ENCODE results near the gene BPI.

Gene BPI

DNA sequence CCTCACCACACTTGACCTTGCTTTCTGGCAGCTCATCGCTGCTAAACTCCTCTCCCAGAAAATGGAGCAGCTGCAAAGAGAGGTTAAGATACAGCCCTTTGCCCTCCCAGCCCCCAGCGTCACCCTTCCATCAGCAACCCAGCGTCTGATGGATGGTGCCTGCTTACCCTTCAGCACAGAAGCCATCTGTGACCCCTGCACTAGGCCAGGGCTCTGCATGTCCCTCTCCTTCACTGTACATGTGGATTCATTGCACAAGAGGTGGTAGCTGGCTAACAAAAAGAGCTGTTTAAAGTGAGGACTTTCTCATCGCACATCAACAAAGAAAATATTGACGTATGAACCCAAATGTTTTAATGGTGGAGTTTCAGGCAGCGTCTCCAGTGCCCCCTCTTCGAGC lies 54.6 kb downstream of the BPI start:
- H3K4me3 ChIP-seq (ENCODE audit: control insufficient read depth, low read depth, low read length): no peak overlapping the region
- TF ChIP-seq, protein P1, sequence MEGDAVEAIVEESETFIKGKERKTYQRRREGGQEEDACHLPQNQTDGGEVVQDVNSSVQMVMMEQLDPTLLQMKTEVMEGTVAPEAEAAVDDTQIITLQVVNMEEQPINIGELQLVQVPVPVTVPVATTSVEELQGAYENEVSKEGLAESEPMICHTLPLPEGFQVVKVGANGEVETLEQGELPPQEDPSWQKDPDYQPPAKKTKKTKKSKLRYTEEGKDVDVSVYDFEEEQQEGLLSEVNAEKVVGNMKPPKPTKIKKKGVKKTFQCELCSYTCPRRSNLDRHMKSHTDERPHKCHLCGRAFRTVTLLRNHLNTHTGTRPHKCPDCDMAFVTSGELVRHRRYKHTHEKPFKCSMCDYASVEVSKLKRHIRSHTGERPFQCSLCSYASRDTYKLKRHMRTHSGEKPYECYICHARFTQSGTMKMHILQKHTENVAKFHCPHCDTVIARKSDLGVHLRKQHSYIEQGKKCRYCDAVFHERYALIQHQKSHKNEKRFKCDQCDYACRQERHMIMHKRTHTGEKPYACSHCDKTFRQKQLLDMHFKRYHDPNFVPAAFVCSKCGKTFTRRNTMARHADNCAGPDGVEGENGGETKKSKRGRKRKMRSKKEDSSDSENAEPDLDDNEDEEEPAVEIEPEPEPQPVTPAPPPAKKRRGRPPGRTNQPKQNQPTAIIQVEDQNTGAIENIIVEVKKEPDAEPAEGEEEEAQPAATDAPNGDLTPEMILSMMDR (IDR thresholded peaks at IDR 0.05; ENCODE audit: control insufficient read depth, insufficient read depth, low read depth, low read length, missing control alignments): no peak
- DNase-seq (ENCODE audit: low read depth): no peak

DNA sequence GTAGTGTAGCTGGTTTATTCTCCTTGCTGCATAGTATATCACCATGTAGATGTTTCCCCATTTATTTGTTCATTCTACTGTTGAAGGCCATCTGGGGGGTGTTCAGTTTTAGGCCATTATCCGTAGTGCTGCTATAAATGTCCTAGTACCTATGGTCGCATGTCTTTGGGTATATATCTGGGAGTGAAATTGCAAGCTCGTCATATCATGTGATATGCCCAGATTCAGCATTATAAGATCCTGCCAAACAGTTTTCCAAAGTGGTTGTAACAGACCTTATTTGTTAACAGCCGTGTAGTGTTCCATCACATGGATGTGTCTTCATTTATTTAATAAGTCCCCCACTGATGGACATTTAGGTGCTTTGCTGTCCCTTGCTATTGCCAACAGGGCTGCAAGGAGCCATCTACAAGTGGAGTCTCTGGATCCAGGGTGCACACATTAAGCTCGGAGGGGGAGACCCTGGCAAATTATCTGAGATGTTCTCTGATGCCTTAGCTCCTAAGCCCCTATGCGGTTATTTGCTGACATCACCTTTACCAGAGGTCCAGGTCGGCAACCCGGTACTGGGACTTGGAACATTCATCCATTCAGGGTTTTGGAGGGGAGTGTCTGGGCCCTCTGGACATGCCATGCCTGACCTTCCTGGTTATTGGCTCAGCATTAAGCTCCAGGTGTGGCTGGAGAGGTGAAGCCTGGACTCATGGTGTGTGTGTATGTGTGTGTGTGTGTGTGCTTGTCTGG lies 59.2 kb downstream of the BPI start:
- TF ChIP-seq, protein P1 (IDR thresholded peaks at IDR 0.05; ENCODE audit: control insufficient read depth, insufficient read depth, low read depth, low read length, missing control alignments): no peak
- no peak for DNase-seq (ENCODE audit: low read depth)
- H3K4me3 ChIP-seq (ENCODE audit: control insufficient read depth, low read depth, low read length): no peak overlapping the region

DNA sequence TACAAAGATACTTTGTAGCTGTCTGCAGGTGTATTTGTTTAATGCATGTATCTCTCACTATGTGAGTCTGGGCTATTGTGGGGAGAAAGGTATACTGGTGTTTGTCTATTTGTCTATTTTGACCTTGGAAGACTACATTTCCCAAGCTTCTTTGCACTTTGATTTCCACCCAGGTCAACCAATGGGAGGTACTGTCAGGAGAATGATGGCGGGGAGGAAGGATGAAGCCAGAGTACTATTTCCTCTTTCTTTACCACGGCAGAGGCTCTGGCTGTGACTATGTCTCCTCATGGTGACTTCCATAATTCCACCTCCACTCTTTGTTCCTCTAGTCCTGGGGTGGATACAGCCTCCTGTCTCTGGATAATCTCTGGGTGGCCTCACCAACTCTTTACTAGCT lies 65.4 kb downstream of the BPI start:
- TF ChIP-seq, protein P1 (IDR thresholded peaks at IDR 0.05; ENCODE audit: control insufficient read depth, insufficient read depth, low read depth, low read length, missing control alignments): no peak
- no peak overlapping the region for H3K4me3 ChIP-seq (ENCODE audit: control insufficient read depth, low read depth, low read length)
- no peak for DNase-seq (ENCODE audit: low read depth)

DNA sequence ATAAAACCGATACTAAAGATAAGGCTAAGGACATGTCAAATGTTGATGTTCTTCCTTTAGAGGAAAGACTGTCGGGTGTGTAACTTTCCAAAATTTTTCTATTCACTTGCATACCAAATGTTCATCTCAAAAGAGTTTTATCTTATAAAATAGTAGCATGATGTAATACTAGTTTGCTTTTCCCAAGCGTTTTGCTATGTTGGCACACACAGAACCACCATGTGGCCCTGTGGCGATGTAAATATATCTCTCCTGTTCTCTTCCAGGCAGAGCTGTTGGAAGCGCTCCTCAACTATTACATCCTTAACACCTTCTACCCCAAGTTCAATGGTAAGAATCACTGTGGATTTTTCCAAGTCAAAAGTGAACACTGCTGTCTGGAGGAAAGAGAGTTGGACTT lies 68.8 kb downstream of the BPI start:
- H3K4me3 ChIP-seq (ENCODE audit: control insufficient read depth, low read depth, low read length): no peak overlapping the region
- no peak for DNase-seq (ENCODE audit: low read depth)
- TF ChIP-seq, protein P1 (IDR thresholded peaks at IDR 0.05; ENCODE audit: control insufficient read depth, insufficient read depth, low read depth, low read length, missing control alignments): no peak

DNA sequence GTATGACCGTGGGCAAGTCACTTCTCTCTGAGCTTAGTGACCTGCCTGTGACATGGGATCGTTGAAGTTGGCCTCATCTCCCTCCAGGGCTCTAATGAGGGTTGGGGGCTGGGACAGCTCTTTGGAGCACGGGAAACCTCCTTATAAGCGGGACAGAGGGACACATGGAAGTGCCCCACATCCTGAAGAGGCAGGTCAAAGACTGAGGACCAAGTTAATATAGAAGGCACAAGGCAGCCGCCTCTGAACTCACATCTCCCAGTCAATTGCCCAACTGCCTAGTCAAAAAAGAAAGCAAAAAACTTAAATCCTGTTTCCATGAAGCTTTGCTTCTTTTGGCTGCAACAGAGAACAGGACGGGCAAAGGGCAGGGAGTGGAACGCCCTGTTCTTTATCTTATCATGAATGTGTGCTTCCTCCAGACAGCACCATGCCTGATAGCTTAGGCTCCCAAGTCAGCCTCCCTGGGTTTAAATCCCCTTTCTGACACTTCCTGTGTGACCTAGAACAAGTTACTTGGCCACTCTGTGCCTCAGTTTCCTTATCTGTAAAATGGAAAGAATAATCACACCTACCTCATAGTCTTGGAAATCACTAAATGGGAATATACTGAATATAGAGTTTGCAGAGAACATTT lies 69.4 kb downstream of the BPI start:
- no peak overlapping the region for H3K4me3 ChIP-seq (ENCODE audit: control insufficient read depth, low read depth, low read length)
- no peak for DNase-seq (ENCODE audit: low read depth)
- TF ChIP-seq, protein P1 (IDR thresholded peaks at IDR 0.05; ENCODE audit: control insufficient read depth, insufficient read depth, low read depth, low read length, missing control alignments): no peak

DNA sequence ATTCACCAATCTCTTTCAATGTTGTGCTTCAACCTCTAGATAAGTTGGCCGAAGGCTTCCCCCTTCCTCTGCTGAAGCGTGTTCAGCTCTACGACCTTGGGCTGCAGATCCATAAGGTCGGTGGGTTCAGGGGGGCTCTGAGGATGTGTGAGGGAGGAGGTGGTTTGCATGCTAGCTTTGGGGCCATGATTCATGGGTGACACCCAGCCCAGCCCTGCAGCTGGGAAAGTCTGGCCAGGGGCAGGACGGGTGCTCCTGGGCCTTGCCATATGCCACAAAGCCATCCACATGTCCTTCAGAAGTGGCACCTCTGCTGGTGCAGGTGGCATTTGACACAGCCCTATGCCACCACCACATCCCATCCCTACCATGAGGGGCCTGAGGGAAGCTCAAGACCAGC lies 69.9 kb downstream of the BPI start:
- DNase-seq (ENCODE audit: low read depth): no peak
- TF ChIP-seq, protein P1 (IDR thresholded peaks at IDR 0.05; ENCODE audit: control insufficient read depth, insufficient read depth, low read depth, low read length, missing control alignments): no peak
- no peak overlapping the region for H3K4me3 ChIP-seq (ENCODE audit: control insufficient read depth, low read depth, low read length)
